Measurements from ENCODE around the gene KLC1. TPM values are rescaled to one million over a fixed set of nuclear protein-coding genes. Genes with fewer than 3 reads are reported as not detected.

The KLC1 gene
- total RNA-seq, 1 experiment from 2014 or later, result 163 TPM

- Histone ChIP-seq H3K4me3 (ENCODE audit: low read depth, low read length, poor library complexity, severe bottlenecking) (no peak overlapping the region), H3K27me3 (replicated peaks; ENCODE audit: insufficient read depth, low read depth, low read length, poor library complexity) (no peaks in the 10 kb centered on the region), H3K36me3 (ENCODE audit: insufficient read depth, low read length, poor library complexity, severe bottlenecking) (peaks cover 16% of the 10 kb centered on the region), H3K27ac (ENCODE audit: low read depth, low read length, poor library complexity, severe bottlenecking) (no peak overlapping the region), H3K9me3 (ENCODE audit: low read depth, low read length, poor library complexity, severe bottlenecking) (no peaks in the 10 kb centered on the region), H3K4me1 (ENCODE audit: insufficient read depth, low read length, poor library complexity, severe bottlenecking) (no peaks in the 10 kb centered on the region)
- CTCF ChIA-PET, result no interaction called here
- intact Hi-C loops (cut with micrococcal nuclease; ENCODE audit: unreplicated experiment), result no loop called here
- no peak for DNase-seq (ENCODE audit: low spot score)
- no peak for TF ChIP-seq CTCF (conservative IDR thresholded peaks at IDR 0.05; ENCODE audit: low read depth, low read length)
- no peak for TF ChIP-seq EZH2 (IDR thresholded peaks at IDR 0.05; ENCODE audit: borderline replicate concordance, low read depth, low read length, poor library complexity, severe bottlenecking)
- no TSS peak for BruUV-seq (replicated peaks)
- POLR2A ChIA-PET (ENCODE audit: low non-redundant PET), result no interaction called here
Observed at GRCh38 chr14:103728141-103728540, 99.1 kb downstream of the KLC1 start.

- DNase-seq (ENCODE audit: low spot score), result no peak
- intact Hi-C loops (cut with micrococcal nuclease; ENCODE audit: unreplicated experiment), result no loop called here
- no peak overlapping the region for H3K4me3 ChIP-seq (ENCODE audit: low read depth, low read length, poor library complexity, severe bottlenecking)
- POLR2A ChIA-PET (ENCODE audit: low non-redundant PET), result no interaction called here
- no TSS peak for BruUV-seq (replicated peaks)
- no peak for TF ChIP-seq CTCF (conservative IDR thresholded peaks at IDR 0.05; ENCODE audit: low read depth, low read length)
- TF ChIP-seq EZH2 (IDR thresholded peaks at IDR 0.05; ENCODE audit: borderline replicate concordance, low read depth, low read length, poor library complexity, severe bottlenecking), result no peak
- no peak overlapping the region for H3K27ac ChIP-seq (ENCODE audit: low read depth, low read length, poor library complexity, severe bottlenecking)
- H3K36me3 ChIP-seq (ENCODE audit: insufficient read depth, low read length, poor library complexity, severe bottlenecking), result peaks cover 21% of the 10 kb centered on the region
- H3K27me3 ChIP-seq (replicated peaks; ENCODE audit: insufficient read depth, low read depth, low read length, poor library complexity), result no peaks in the 10 kb centered on the region
- CTCF ChIA-PET, result no interaction called here
- H3K4me1 ChIP-seq (ENCODE audit: insufficient read depth, low read length, poor library complexity, severe bottlenecking), result no peaks in the 10 kb centered on the region
- no peaks in the 10 kb centered on the region for H3K9me3 ChIP-seq (ENCODE audit: low read depth, low read length, poor library complexity, severe bottlenecking)
Observed at GRCh38 chr14:103728721-103729120, 99.7 kb downstream of the KLC1 start.

GRCh38 chr14:103729496-103730448 is 100.8 kb downstream of the KLC1 start:
- no TSS peak for BruUV-seq (replicated peaks)
- no peak overlapping the region for H3K27ac ChIP-seq (ENCODE audit: low read depth, low read length, poor library complexity, severe bottlenecking)
- H3K4me1 ChIP-seq (ENCODE audit: insufficient read depth, low read length, poor library complexity, severe bottlenecking), result no peaks in the 10 kb centered on the region
- peaks cover 25% of the 10 kb centered on the region for H3K36me3 ChIP-seq (ENCODE audit: insufficient read depth, low read length, poor library complexity, severe bottlenecking)
- H3K9me3 ChIP-seq (ENCODE audit: low read depth, low read length, poor library complexity, severe bottlenecking), result no peaks in the 10 kb centered on the region
- intact Hi-C loops (cut with micrococcal nuclease; ENCODE audit: unreplicated experiment), result no loop called here
- H3K27me3 ChIP-seq (replicated peaks; ENCODE audit: insufficient read depth, low read depth, low read length, poor library complexity), result no peaks in the 10 kb centered on the region
- CTCF ChIA-PET, result no interaction called here
- DNase-seq (ENCODE audit: low spot score), result no peak
- H3K4me3 ChIP-seq (ENCODE audit: low read depth, low read length, poor library complexity, severe bottlenecking), result no peak overlapping the region
- POLR2A ChIA-PET (ENCODE audit: low non-redundant PET), result no interaction called here
- TF ChIP-seq CTCF (conservative IDR thresholded peaks at IDR 0.05; ENCODE audit: low read depth, low read length) (no peak), EZH2 (IDR thresholded peaks at IDR 0.05; ENCODE audit: borderline replicate concordance, low read depth, low read length, poor library complexity, severe bottlenecking) (no peak)
